GM13976 (cell line): ENCODE data around the gene OSBPL9.

Source experiments
- DNase-seq: peaks from one replicate; pipeline ENCODE4 v3.0.0; 2012; ENCODE audit warnings: low spot score
- CTCF ChIP-seq: IDR thresholded peaks from 2 replicates; pipeline ENCODE4 v1.5.1; 2012; ENCODE audit warnings: borderline replicate concordance, mild to moderate bottlenecking; ENCODE audit not compliant: insufficient read depth; ENCODE audit errors: extremely low read depth, missing control alignments, control extremely low read depth
- in situ Hi-C: fragments of 300-500 bp; cut with MboI; formaldehyde crosslinking; loops from one replicate; pipeline ENCODE4 v1.12.0; 2022; ENCODE audit warnings: low sequenced_read_pairs, mixed read lengths, inconsistent platforms; ENCODE audit not compliant: unreplicated experiment

OSBPL9 gene

GRCh38 chr1:51638350-51638749 lies 21.5 kb downstream of the OSBPL9 start:
- in situ Hi-C loops: no loop called here
- DNase-seq: no peak
- TF ChIP-seq CTCF: no peak

- no peak for TF ChIP-seq CTCF
- DNase-seq: no peak
- in situ Hi-C loops: no loop called here
Measured at GRCh38 chr1:51639694-51640093, 22.8 kb downstream of the OSBPL9 start.

GRCh38 chr1:51641096-51641495 lies 24.2 kb downstream of the OSBPL9 start:
- no peak for TF ChIP-seq CTCF
- no peak for DNase-seq
- in situ Hi-C loops: no loop called here

- no peak for TF ChIP-seq CTCF
- in situ Hi-C loops: no loop called here
- no peak for DNase-seq
Measured at GRCh38 chr1:51642739-51643142, 25.8 kb downstream of the OSBPL9 start.

GRCh38 chr1:51643362-51643761 lies 26.5 kb downstream of the OSBPL9 start:
- no peak for TF ChIP-seq CTCF

GRCh38 chr1:51644020-51644419 lies 27.1 kb downstream of the OSBPL9 start:
- TF ChIP-seq CTCF: no peak
- in situ Hi-C loops: no loop called here
- no peak for DNase-seq

More at GRCh38 chr1:51643362-51643761, 26.5 kb downstream of the OSBPL9 start:
- in situ Hi-C loops: no loop called here
- DNase-seq: no peak
